Measurements from ENCODE around the gene TAF1B.

DNA sequence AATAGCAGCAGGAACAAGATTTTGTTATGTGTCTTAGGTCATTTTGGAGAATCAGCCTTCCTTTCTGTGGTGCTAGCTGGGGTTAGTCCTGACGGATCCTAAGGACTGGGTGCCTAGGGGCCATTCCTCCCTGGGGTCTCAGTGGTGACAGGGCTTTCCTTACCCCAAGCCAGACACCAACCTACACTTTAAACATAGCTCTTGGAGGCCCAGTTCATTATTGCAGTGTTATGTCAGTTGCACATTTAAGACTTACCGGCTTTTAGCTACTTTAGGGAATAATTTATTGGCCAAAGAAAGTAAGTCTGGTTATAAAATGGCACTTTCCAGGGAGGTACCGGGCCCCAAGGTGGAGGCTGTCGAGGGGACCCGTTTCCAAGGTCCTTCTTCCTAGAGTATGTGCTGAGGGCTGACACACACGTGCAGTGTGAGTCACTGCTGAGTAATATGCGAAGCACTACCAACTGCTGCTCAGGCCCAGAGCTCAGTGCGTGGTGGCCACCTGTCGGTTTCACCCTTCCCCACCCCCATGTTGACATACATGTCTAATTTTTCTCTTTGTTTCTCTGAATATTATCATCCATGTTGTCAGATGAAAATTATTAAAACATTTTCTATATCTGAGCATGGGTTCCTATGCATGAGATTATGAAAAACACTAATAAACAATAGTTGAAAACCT lies 71.3 kb downstream of the TAF1B start:
- TF ChIP-seq POLR2A (IDR thresholded peaks at IDR 0.05; ENCODE audit: low read depth, low read length) (no peak), TAF1 (IDR thresholded peaks at IDR 0.05; ENCODE audit: borderline replicate concordance, low read depth, low read length) (no peak)

Measured in GM12892 (cell line).